Astrocyte of the cerebellum (primary cell): Measurements from ENCODE around the gene PLCXD3.
"Not testable (repeated sequence)": the region's sequence is repeated elsewhere in the genome, so short reads cannot be mapped to it uniquely, and the experiment has no call there.

Experiments used
- DNase-seq: peaks from one replicate; pipeline ENCODE4 v3.0.0-alpha.2; 2011; ENCODE audit warnings: low read depth
- H3K4me3 ChIP-seq: 2 replicates; pipeline ENCODE4 v1.5.1; 2011; ENCODE audit warnings: mild to moderate bottlenecking, low read depth, low read length, moderate library complexity
- CTCF ChIP-seq: IDR thresholded peaks from 2 replicates; pipeline ENCODE4 v1.5.1; 2012; ENCODE audit warnings: low read length, low read depth, moderate library complexity, mild to moderate bottlenecking; ENCODE audit errors: missing control alignments
- in situ Hi-C: cut with HindIII; loops from 2 replicates; pipeline ENCODE4 v1.10.0; 2017; ENCODE audit warnings: low sequenced_read_pairs

PLCXD3 gene

GRCh38 chr5:41507501-41507900 is 2.9 kb downstream of the PLCXD3 start:
- no peak for DNase-seq
- H3K4me3 ChIP-seq = no peak overlapping the region
- no peak for TF ChIP-seq CTCF
- in situ Hi-C loops = no loop called here

GRCh38 chr5:41503860-41504259 is 6.5 kb downstream of the PLCXD3 start:
- in situ Hi-C loops = no loop called here
- DNase-seq = no peak
- no peak for TF ChIP-seq CTCF
- no peak overlapping the region for H3K4me3 ChIP-seq

- in situ Hi-C loops = no loop called here
- H3K4me3 ChIP-seq = no peak overlapping the region
- TF ChIP-seq CTCF = no peak
- no peak for DNase-seq
Observed at GRCh38 chr5:41503310-41503709, 7.1 kb downstream of the PLCXD3 start.

- H3K4me3 ChIP-seq, DNase-seq, in situ Hi-C loops: not testable (repeated sequence)
Observed at GRCh38 chr5:41493490-41494126, 16.8 kb downstream of the PLCXD3 start.

GRCh38 chr5:41485533-41485932 is 24.9 kb downstream of the PLCXD3 start:
- in situ Hi-C loops = no loop called here
- DNase-seq = no peak

GRCh38 chr5:41482715-41483114 is 27.7 kb downstream of the PLCXD3 start:
- in situ Hi-C loops = no loop called here
- TF ChIP-seq CTCF = no peak
- no peak overlapping the region for H3K4me3 ChIP-seq
- no peak for DNase-seq

More at GRCh38 chr5:41485533-41485932, 24.9 kb downstream of the PLCXD3 start:
- no peak overlapping the region for H3K4me3 ChIP-seq
- no peak for TF ChIP-seq CTCF

GRCh38 chr5:41482173-41482572 is 28.2 kb downstream of the PLCXD3 start:
- in situ Hi-C loops = no loop called here
- no peak for DNase-seq

GRCh38 chr5:41471571-41472208 is 38.7 kb downstream of the PLCXD3 start:
- H3K4me3 ChIP-seq, DNase-seq, in situ Hi-C loops: not testable (repeated sequence)

More at GRCh38 chr5:41482173-41482572, 28.2 kb downstream of the PLCXD3 start:
- H3K4me3 ChIP-seq = no peak overlapping the region
- TF ChIP-seq CTCF = no peak
